Measurements from ENCODE around the gene GTF3C5.
"Not testable (repeated sequence)": the region's sequence is repeated elsewhere in the genome, so short reads cannot be mapped to it uniquely, and the experiment has no call there.

DNA sequence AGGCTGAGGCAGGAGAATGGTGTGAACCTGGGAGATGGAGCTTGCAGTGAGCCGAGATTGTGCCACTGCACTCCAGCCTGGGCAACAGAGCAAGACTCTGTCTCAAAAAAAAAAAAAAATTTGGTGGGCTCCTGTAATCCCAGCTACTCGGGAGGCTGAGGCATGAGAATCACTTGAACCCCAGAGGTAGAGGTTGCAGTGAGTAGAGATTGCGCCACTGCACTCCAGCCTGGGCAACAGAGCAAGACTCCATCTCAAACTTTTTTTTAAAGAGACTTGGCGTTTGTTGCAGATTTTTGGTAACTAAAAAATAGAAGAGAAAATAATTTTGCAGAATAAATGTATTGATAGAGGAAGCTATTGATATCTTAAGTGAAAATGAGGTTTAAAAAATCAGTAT lies 32.6 kb upstream of the GTF3C5 start:
- TF ChIP-seq, protein P1, sequence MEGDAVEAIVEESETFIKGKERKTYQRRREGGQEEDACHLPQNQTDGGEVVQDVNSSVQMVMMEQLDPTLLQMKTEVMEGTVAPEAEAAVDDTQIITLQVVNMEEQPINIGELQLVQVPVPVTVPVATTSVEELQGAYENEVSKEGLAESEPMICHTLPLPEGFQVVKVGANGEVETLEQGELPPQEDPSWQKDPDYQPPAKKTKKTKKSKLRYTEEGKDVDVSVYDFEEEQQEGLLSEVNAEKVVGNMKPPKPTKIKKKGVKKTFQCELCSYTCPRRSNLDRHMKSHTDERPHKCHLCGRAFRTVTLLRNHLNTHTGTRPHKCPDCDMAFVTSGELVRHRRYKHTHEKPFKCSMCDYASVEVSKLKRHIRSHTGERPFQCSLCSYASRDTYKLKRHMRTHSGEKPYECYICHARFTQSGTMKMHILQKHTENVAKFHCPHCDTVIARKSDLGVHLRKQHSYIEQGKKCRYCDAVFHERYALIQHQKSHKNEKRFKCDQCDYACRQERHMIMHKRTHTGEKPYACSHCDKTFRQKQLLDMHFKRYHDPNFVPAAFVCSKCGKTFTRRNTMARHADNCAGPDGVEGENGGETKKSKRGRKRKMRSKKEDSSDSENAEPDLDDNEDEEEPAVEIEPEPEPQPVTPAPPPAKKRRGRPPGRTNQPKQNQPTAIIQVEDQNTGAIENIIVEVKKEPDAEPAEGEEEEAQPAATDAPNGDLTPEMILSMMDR (IDR thresholded peaks at IDR 0.05; ENCODE audit: insufficient read depth, low read length, poor library complexity, severe bottlenecking), result not testable (repeated sequence)
- TF ChIP-seq EZH2phosphoT487 (conservative IDR thresholded peaks at IDR 0.05; ENCODE audit: low read length), result not testable (repeated sequence)

All from SU-DHL-6 (cell line).